ENCODE results near the gene CLK1.
"Not testable (repeated sequence)": the region's sequence is repeated elsewhere in the genome, so short reads cannot be mapped to it uniquely, and the experiment has no call there.

The CLK1 gene

GRCh38 chr2:200834701-200835100 is 29.8 kb downstream of the CLK1 start:
- no peak overlapping the region for H3K27ac ChIP-seq
- no peak for TF ChIP-seq CTCF (conservative IDR thresholded peaks at IDR 0.05)

- no peak overlapping the region for H3K27ac ChIP-seq
- TF ChIP-seq CTCF (conservative IDR thresholded peaks at IDR 0.05), result no peak
These were observed 35.2 kb downstream of the CLK1 start for GRCh38 chr2:200829258-200829655.

- TF ChIP-seq CTCF (conservative IDR thresholded peaks at IDR 0.05), result no peak
- no peak overlapping the region for H3K27ac ChIP-seq
These were observed 35.7 kb downstream of the CLK1 start for GRCh38 chr2:200828572-200829257.

- TF ChIP-seq CTCF (conservative IDR thresholded peaks at IDR 0.05), result no peak
- no peak overlapping the region for H3K27ac ChIP-seq
These were observed 36.4 kb downstream of the CLK1 start for GRCh38 chr2:200828104-200828503.

GRCh38 chr2:200821686-200822245 is 42.7 kb downstream of the CLK1 start:
- no peak for TF ChIP-seq CTCF (conservative IDR thresholded peaks at IDR 0.05)
- no peak overlapping the region for H3K27ac ChIP-seq

GRCh38 chr2:200820573-200821234 is 43.8 kb downstream of the CLK1 start:
- H3K27ac ChIP-seq, result no peak overlapping the region
- TF ChIP-seq CTCF (conservative IDR thresholded peaks at IDR 0.05), result no peak

- not testable (repeated sequence) for H3K27ac ChIP-seq
These were observed 45.7 kb downstream of the CLK1 start for GRCh38 chr2:200818732-200819131.

- TF ChIP-seq CTCF (conservative IDR thresholded peaks at IDR 0.05), result no peak
- H3K27ac ChIP-seq, result no peak overlapping the region
These were observed 49.5 kb downstream of the CLK1 start for GRCh38 chr2:200814917-200815316.
